ENCODE measurements around the gene MLYCD.

- TF ChIP-seq SUZ12 (IDR thresholded peaks at IDR 0.05; ENCODE audit: extremely low read depth, insufficient read depth, insufficient read length), result no peak
- no peak for TF ChIP-seq ZNF274 (IDR thresholded peaks at IDR 0.05; ENCODE audit: low read depth, low read length)
Measured at GRCh38 chr16:83895942-83896341, 3.0 kb upstream of the MLYCD start.

Measured in NT2/D1 (cell line).